NCI-H2081 (cell line): ENCODE data around the gene THBS4.
A peak's percentile ranks its signal among the peaks of the same experiment; 100 is the strongest.

Experiments used
- DNase-seq, 2 experiments: peaks; one replicate each; lab custom pipeline; 2025; lab: John Stamatoyannopoulos, UW

The THBS4 gene

DNA sequence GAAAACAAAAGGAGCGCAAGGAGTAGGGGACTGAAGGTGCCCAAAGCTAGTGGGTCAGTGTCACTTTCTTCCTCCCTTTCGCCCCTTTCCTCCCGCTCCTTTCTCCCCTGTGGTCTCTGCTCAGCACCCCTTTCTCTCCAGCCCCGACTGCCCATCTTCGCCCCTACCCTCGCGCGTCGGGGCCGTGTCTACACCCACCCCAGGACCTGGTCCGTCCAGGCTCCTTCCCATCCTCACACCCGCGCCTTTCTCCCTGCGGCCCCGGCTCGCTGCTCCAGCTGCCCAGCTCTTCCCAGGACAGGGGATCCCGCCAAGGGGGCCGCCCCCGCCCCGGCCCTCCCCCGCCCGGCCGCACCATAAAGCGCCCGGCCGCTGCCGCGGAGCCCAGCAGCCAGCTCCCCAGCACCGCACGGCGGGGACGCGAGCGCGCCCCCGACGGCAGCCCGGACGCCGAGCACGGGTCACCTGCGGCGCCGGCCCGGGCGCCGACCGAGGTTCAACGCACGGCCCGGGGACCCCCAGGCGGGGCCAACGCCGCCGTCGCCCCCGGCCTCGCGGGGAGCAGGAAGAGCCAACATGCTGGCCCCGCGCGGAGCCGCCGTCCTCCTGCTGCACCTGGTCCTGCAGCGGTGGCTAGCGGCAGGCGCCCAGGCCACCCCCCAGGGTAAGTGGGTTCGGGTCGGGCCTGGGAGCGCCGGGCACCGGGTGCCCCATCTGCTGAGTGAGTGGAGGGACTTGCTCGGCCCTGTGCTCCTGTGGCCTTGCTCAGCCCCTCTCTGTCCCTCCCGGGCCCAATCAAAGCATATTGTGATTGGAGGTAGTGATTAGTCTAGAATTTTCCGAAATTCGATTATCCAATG lies at the start of gene THBS4:
THBS4 (plus strand) TSS at position 387 of the 860 bp plus-strand sequence; CDS start at position 577, 190 bp downstream.
- DNase-seq: no peak

DNA sequence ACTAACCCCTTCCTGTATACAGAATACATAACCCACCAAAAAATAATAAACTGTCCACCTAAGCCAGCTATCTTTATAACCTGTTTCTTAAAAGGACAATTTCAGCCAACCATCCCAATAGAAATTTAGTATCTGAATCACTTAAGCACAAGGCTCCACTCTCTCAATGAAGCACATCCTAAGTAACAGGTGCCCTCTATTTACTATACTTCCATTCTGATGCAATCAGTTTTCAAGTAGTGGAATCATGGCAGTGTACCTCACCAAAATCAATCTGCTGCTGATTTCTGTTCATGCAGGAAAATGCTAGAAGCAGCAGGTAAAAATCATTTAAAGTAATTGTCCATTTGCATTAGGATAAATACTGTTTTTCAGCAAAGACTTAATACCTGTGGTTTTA lies 48.9 kb upstream of the THBS4 start:
- DNase-seq: no peak

DNA sequence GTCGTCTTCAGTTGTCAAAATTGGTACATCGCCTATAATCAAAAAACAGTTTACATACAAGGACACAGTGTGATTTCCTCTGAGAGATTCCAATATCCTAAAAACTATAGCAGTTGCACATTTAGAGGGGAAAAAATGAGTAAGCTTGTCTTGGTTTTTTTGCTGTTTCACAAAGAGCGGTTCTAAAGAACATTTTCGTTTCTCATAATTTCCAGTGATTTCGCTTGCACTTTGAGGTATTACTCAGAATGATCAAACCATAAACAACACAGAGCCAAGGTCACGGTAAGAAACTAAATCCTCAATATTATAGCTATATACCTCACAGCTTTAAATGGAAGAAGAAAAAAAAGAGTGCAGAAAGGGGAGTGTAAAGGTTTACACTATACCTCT lies 44.9 kb upstream of the THBS4 start:
- no peak for DNase-seq

GRCh38 chr5:79990598-79991507 lies 44.3 kb upstream of the THBS4 start, which contains the start of gene MTX3:
Gene MTX3 (minus strand): TSS chr5:79991262. CDS start chr5:79991238, 24 bp downstream.
- peak; percentile 78 to 85 for DNase-seq

DNA sequence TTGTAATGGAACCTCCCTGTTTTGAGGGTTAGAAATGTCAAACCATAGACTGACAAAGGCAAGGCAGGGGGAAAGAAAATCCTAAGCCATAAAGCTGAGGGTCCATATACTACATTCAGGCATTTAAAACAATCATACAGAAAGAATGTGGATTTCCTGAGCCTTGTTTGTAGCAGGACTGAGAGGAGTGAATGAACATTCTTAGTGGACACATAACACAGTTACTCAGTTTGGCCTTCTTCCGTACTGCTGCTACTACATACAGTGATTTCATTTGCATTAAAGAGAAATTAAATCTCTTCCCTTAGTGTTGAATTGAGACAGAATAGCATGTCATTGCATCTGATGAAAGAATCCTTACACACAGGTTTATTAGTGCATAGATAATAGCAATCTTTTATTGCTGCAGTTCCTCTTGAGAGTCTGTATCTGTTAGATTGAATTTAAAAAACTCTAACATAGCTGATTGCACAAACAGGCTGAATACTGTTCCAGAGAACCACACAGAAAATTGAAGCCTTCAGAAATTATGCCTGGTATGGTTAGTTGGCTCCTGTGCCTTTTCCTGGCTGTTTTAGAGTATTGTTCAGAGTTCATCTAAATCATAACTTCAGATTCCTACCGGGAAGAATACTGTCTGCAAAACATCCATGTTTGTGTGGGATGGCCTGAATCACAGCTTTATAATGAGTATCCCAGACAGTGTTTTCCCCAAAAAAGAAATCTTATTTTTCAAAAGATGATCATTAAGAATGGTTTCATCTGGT lies 42.1 kb upstream of the THBS4 start:
- DNase-seq: no peak

- DNase-seq: no peak
Observed at GRCh38 chr5:79999722-80000121, 35.4 kb upstream of the THBS4 start.

- DNase-seq: no peak
Observed at GRCh38 chr5:80002677-80003076, 32.5 kb upstream of the THBS4 start.

GRCh38 chr5:80008995-80009765 lies 26.0 kb upstream of the THBS4 start:
- DNase-seq: no peak

GRCh38 chr5:80010754-80011392 lies 24.3 kb upstream of the THBS4 start:
- no peak for DNase-seq

- no peak for DNase-seq
Observed at GRCh38 chr5:80025069-80025468, 10.1 kb upstream of the THBS4 start.

- no peak for DNase-seq
Observed at GRCh38 chr5:80026841-80027240, 8.3 kb upstream of the THBS4 start.

DNA sequence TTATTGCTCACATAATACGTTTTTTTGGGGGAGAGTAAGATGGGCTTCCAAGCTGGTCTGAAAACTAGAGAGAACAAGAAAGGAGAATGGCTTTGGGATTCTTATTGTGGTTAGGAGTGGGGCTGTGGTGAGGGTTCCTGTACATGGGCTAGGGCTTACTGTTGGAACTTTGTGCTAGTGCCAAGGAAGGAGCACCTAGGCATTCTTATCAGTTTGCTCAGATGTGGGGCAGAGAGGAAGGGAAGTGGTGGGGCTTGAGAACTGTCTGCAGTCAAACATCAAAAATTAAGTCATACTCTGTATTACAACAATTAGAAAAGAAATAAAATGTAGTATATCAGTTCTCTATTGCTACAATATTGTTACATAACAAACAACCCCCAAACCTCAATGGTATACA lies 4.0 kb upstream of the THBS4 start:
- no peak for DNase-seq

DNA sequence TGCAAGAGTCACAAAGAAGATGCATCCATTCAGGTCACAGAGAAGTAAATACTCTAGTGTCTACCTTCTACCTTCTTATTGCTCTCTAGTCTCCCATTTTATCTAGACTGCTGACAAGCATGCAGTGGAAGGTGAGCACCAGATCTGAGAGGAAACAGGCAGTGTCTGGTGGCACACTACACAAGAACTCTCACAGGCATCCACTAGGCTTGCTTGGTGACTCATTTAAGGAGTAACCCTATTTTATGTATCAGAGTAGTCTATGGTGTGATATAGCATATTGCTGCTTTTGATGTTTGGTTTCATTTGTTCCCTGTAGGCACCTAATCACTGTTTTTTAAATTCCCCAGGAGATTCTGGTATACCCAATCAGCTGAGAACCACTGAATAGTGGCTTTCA lies 1.6 kb upstream of the THBS4 start:
- DNase-seq: no peak

DNA sequence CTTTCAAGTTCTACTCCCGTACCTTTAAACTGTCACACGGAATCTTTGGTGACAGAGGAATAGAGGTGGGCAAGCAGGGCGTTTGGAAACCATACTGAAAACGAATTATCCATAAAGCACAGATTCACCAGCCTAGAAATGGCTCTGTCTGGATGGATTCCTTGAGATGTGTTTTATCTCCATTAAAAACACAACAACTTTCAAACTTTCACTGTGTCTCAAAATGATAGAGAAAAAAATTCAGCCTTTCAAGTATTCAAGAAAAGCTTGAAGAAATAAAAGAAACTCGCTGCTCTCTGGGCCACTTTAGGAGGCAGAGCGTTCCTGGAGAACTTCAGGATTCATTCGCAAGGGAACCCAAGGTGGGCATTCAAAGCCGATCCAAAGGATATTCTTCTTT lies 589 bp upstream of the THBS4 start:
- DNase-seq: no peak

- DNase-seq: no peak
Observed at GRCh38 chr5:80035839-80036238, 691 bp downstream of the THBS4 start.

GRCh38 chr5:80036615-80037014 lies 1.5 kb downstream of the THBS4 start:
- no peak for DNase-seq

DNA sequence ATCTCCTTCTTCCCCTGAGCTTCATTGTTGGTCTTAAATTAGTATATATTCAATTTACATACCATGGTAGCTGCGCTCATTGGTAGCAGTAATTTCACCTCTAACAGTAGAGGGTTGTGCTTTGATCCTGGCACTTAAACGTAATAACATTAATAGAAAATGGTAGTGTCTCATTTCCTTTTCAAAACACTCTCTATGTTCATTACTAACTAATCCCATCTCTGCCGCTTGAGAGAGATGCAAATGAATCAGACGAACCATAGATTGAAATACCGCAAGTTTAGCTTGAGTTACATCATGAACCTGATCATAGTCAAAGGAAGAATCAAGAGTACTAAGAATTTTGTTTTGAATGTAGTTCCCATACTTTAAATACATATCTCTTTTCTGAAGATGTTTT lies 2.2 kb downstream of the THBS4 start:
- DNase-seq: no peak

- no peak for DNase-seq
Observed at GRCh38 chr5:80039650-80040049, 4.5 kb downstream of the THBS4 start.

GRCh38 chr5:80041527-80041926 lies 6.4 kb downstream of the THBS4 start:
- no peak for DNase-seq

DNA sequence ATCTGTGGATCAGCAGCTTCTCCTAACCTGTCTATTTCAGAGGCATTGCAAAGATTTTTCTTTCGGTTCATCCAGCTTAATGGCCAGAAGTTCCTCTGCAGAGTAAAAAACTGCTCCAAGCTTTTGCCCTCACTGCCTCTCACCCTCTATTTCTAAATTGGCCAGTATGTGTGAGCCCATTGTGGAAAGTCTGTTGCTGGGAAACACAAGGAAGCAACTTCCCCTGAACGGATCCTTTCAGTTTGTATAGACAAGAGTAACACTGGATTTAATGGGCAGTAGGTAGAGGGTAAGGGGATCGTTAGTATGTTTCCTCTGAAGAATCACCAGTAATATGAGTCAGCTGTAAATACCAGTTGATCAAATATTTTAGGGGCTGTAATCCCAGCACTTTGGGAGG lies 7.2 kb downstream of the THBS4 start:
- DNase-seq: no peak

- no peak for DNase-seq
Observed at GRCh38 chr5:80043187-80043586, 8.0 kb downstream of the THBS4 start.
